ENCODE results near the gene MTERF4. TPM values are rescaled to one million over a fixed set of nuclear protein-coding genes. Genes with fewer than 3 reads are reported as not detected.

Gene MTERF4
- polyA plus RNA-seq, 2 donors = 21.5 to 32.7 TPM

- no peak overlapping the region for H3K27ac ChIP-seq (ENCODE audit: low read depth in 2 of 2, low read length in 1 of 2)
- H3K27me3 ChIP-seq (ENCODE audit: control insufficient read depth in 1 of 2, insufficient read depth in 2 of 2, low read length in 2 of 2) = no peaks in the 10 kb centered on the region
- no peaks in the 10 kb centered on the region for H3K9me3 ChIP-seq (ENCODE audit: control insufficient read depth in 2 of 2, insufficient read depth in 1 of 2, low read depth in 1 of 2, low read length in 1 of 2)
- no peak overlapping the region for H3K4me3 ChIP-seq (ENCODE audit: low read depth in 1 of 2, low read length in 2 of 2)
- peaks cover 0 to 21% of the 10 kb centered on the region in 2 donors for H3K36me3 ChIP-seq (ENCODE audit: control insufficient read depth in 2 of 2, insufficient read depth in 2 of 2, low read length in 1 of 2)
- 77 to 83% methylated on average over 14 of the region's 14 CpGs for WGBS, 2 donors
- H3K4me1 ChIP-seq (ENCODE audit: control insufficient read depth in 2 of 2, insufficient read depth in 2 of 2, low read length in 1 of 2) = no peaks in the 10 kb centered on the region
Measured at GRCh38 chr2:241072553-241073165, 29.4 kb downstream of the MTERF4 start.

GRCh38 chr2:241072151-241072550 lies 29.9 kb downstream of the MTERF4 start:
- Histone ChIP-seq H3K4me3 (ENCODE audit: low read depth in 1 of 2, low read length in 2 of 2) (no peak overlapping the region), H3K9me3 (ENCODE audit: control insufficient read depth in 2 of 2, insufficient read depth in 1 of 2, low read depth in 1 of 2, low read length in 1 of 2) (no peaks in the 10 kb centered on the region), H3K36me3 (ENCODE audit: control insufficient read depth in 2 of 2, insufficient read depth in 2 of 2, low read length in 1 of 2) (peaks cover 0 to 23% of the 10 kb centered on the region in 2 donors), H3K27me3 (ENCODE audit: control insufficient read depth in 1 of 2, insufficient read depth in 2 of 2, low read length in 2 of 2) (no peaks in the 10 kb centered on the region), H3K4me1 (ENCODE audit: control insufficient read depth in 2 of 2, insufficient read depth in 2 of 2, low read length in 1 of 2) (no peaks in the 10 kb centered on the region), H3K27ac (ENCODE audit: low read depth in 2 of 2, low read length in 1 of 2) (no peak overlapping the region)
- 71 to 88% methylated on average over 9 of the region's 9 CpGs for WGBS, 2 donors

- H3K36me3 ChIP-seq (ENCODE audit: control insufficient read depth in 2 of 2, insufficient read depth in 2 of 2, low read length in 1 of 2) = peaks cover 0 to 23% of the 10 kb centered on the region in 2 donors
- H3K9me3 ChIP-seq (ENCODE audit: control insufficient read depth in 2 of 2, insufficient read depth in 1 of 2, low read depth in 1 of 2, low read length in 1 of 2) = no peaks in the 10 kb centered on the region
- H3K4me3 ChIP-seq (ENCODE audit: low read depth in 1 of 2, low read length in 2 of 2) = no peak overlapping the region
- no peak overlapping the region for H3K27ac ChIP-seq (ENCODE audit: low read depth in 2 of 2, low read length in 1 of 2)
- 87 to 88% methylated on average over 22 to 25 of the region's 25 CpGs for WGBS, 2 donors
- no peaks in the 10 kb centered on the region for H3K27me3 ChIP-seq (ENCODE audit: control insufficient read depth in 1 of 2, insufficient read depth in 2 of 2, low read length in 2 of 2)
- no peaks in the 10 kb centered on the region for H3K4me1 ChIP-seq (ENCODE audit: control insufficient read depth in 2 of 2, insufficient read depth in 2 of 2, low read length in 1 of 2)
Measured at GRCh38 chr2:241071677-241072111, 30.4 kb downstream of the MTERF4 start.

DNA sequence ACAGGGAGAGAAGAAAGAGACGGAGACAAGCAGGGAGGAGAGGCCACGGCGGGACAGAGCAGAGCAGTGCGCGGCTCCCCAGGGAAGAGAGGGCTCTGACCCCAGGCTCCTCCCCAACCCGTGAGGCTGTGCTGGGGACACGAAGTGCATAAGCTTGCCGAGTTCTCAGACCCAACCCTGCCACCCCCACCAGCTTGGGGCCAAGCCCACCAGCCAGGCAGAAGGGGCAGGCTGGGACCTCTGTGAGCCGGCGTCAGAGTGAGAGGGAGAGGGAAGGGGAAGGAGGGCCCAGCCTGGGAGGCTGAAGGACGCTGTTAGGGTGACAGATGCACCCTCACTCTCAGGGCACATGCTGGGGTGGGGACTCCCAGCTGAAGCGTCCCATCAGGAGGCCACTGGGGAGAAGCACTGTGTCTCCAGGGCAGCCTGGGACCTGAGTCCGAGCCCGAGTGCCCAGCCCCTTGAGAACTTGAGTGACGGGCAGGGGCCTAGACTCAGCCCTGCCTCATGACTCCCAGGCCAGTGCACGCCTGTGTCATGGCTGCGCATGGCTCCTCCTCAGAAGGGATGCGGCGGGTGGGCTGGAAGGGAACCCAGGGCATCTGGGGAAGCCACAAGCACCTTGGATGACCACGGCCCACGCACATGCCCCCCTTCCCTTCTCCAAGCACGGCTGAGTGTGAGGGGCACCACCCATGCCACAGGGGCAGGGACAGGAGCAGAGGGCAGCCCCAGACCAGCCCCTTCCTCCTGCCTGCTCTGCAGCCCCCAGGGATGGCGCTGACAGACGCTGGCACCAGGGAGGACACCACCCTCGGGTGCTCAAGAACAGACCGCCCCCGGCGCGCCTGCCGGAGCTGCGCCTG lies 31.0 kb downstream of the MTERF4 start:
- no peak overlapping the region for H3K4me3 ChIP-seq (ENCODE audit: low read depth in 1 of 2, low read length in 2 of 2)
- no peak overlapping the region for H3K27ac ChIP-seq (ENCODE audit: low read depth in 2 of 2, low read length in 1 of 2)
- 87 to 89% methylated on average over 25 to 31 of the region's 31 CpGs for WGBS, 2 donors
- H3K4me1 ChIP-seq (ENCODE audit: control insufficient read depth in 2 of 2, insufficient read depth in 2 of 2, low read length in 1 of 2) = no peaks in the 10 kb centered on the region
- peaks cover 0 to 23% of the 10 kb centered on the region in 2 donors for H3K36me3 ChIP-seq (ENCODE audit: control insufficient read depth in 2 of 2, insufficient read depth in 2 of 2, low read length in 1 of 2)
- H3K27me3 ChIP-seq (ENCODE audit: control insufficient read depth in 1 of 2, insufficient read depth in 2 of 2, low read length in 2 of 2) = no peaks in the 10 kb centered on the region
- no peaks in the 10 kb centered on the region for H3K9me3 ChIP-seq (ENCODE audit: control insufficient read depth in 2 of 2, insufficient read depth in 1 of 2, low read depth in 1 of 2, low read length in 1 of 2)

DNA sequence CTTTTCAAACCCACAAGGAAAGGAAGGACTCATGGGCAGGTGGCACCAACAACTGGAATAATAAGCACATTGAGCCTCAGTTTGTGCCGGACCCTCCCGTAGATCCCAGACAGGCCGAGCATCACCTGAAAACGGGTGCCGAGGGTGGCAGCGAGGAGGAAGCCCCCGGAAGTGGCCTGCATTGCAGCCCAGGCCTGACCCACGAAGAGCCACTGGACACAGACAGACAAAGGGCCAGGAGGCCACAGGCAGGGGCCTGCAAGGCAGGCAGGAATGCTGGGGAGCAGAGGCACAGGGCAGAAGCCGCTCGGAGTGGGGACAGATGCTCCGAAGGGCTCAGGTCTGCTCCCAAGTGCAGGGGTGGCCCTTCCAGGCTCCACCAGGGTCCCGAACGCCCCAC lies 31.7 kb downstream of the MTERF4 start:
- peaks cover 0 to 23% of the 10 kb centered on the region in 2 donors for H3K36me3 ChIP-seq (ENCODE audit: control insufficient read depth in 2 of 2, insufficient read depth in 2 of 2, low read length in 1 of 2)
- no peaks in the 10 kb centered on the region for H3K9me3 ChIP-seq (ENCODE audit: control insufficient read depth in 2 of 2, insufficient read depth in 1 of 2, low read depth in 1 of 2, low read length in 1 of 2)
- H3K4me3 ChIP-seq (ENCODE audit: low read depth in 1 of 2, low read length in 2 of 2) = no peak overlapping the region
- no peak overlapping the region for H3K27ac ChIP-seq (ENCODE audit: low read depth in 2 of 2, low read length in 1 of 2)
- no peaks in the 10 kb centered on the region for H3K27me3 ChIP-seq (ENCODE audit: control insufficient read depth in 1 of 2, insufficient read depth in 2 of 2, low read length in 2 of 2)
- H3K4me1 ChIP-seq (ENCODE audit: control insufficient read depth in 2 of 2, insufficient read depth in 2 of 2, low read length in 1 of 2) = no peaks in the 10 kb centered on the region
- 90 to 92% methylated on average over 13 of the region's 13 CpGs for WGBS, 2 donors

GRCh38 chr2:241069821-241070281 lies 32.2 kb downstream of the MTERF4 start:
- Histone ChIP-seq H3K27ac (ENCODE audit: low read depth in 2 of 2, low read length in 1 of 2) (no peak overlapping the region), H3K27me3 (ENCODE audit: control insufficient read depth in 1 of 2, insufficient read depth in 2 of 2, low read length in 2 of 2) (no peaks in the 10 kb centered on the region), H3K4me1 (ENCODE audit: control insufficient read depth in 2 of 2, insufficient read depth in 2 of 2, low read length in 1 of 2) (no peaks in the 10 kb centered on the region), H3K9me3 (ENCODE audit: control insufficient read depth in 2 of 2, insufficient read depth in 1 of 2, low read depth in 1 of 2, low read length in 1 of 2) (no peaks in the 10 kb centered on the region), H3K4me3 (ENCODE audit: low read depth in 1 of 2, low read length in 2 of 2) (no peak overlapping the region), H3K36me3 (ENCODE audit: control insufficient read depth in 2 of 2, insufficient read depth in 2 of 2, low read length in 1 of 2) (peaks cover 0 to 19% of the 10 kb centered on the region in 2 donors)
- 66 to 69% methylated on average over 26 of the region's 26 CpGs for WGBS, 2 donors

GRCh38 chr2:241068942-241069810 lies 32.9 kb downstream of the MTERF4 start:
- WGBS, 2 donors = 88 to 92% methylated on average over 28 of the region's 28 CpGs
- Histone ChIP-seq H3K9me3 (ENCODE audit: control insufficient read depth in 2 of 2, insufficient read depth in 1 of 2, low read depth in 1 of 2, low read length in 1 of 2) (no peaks in the 10 kb centered on the region), H3K27ac (ENCODE audit: low read depth in 2 of 2, low read length in 1 of 2) (no peak overlapping the region), H3K4me3 (ENCODE audit: low read depth in 1 of 2, low read length in 2 of 2) (no peak overlapping the region), H3K4me1 (ENCODE audit: control insufficient read depth in 2 of 2, insufficient read depth in 2 of 2, low read length in 1 of 2) (peaks cover 0 to 7% of the 10 kb centered on the region in 2 donors), H3K27me3 (ENCODE audit: control insufficient read depth in 1 of 2, insufficient read depth in 2 of 2, low read length in 2 of 2) (no peaks in the 10 kb centered on the region), H3K36me3 (ENCODE audit: control insufficient read depth in 2 of 2, insufficient read depth in 2 of 2, low read length in 1 of 2) (peaks cover 0 to 18% of the 10 kb centered on the region in 2 donors)

- Histone ChIP-seq H3K4me1 (ENCODE audit: control insufficient read depth in 2 of 2, insufficient read depth in 2 of 2, low read length in 1 of 2) (peaks cover 0 to 9% of the 10 kb centered on the region in 2 donors), H3K36me3 (ENCODE audit: control insufficient read depth in 2 of 2, insufficient read depth in 2 of 2, low read length in 1 of 2) (peaks cover 0 to 13% of the 10 kb centered on the region in 2 donors), H3K4me3 (ENCODE audit: low read depth in 1 of 2, low read length in 2 of 2) (no peak overlapping the region), H3K27me3 (ENCODE audit: control insufficient read depth in 1 of 2, insufficient read depth in 2 of 2, low read length in 2 of 2) (no peaks in the 10 kb centered on the region), H3K9me3 (ENCODE audit: control insufficient read depth in 2 of 2, insufficient read depth in 1 of 2, low read depth in 1 of 2, low read length in 1 of 2) (no peaks in the 10 kb centered on the region), H3K27ac (ENCODE audit: low read depth in 2 of 2, low read length in 1 of 2) (no peak overlapping the region)
- WGBS, 2 donors = 86 to 87% methylated on average over 25 of the region's 25 CpGs
Measured at GRCh38 chr2:241068136-241068941, 33.7 kb downstream of the MTERF4 start.

All from esophagus (tissue), 2 donors.